ENCODE data around the gene PQBP1.

The PQBP1 gene

DNA sequence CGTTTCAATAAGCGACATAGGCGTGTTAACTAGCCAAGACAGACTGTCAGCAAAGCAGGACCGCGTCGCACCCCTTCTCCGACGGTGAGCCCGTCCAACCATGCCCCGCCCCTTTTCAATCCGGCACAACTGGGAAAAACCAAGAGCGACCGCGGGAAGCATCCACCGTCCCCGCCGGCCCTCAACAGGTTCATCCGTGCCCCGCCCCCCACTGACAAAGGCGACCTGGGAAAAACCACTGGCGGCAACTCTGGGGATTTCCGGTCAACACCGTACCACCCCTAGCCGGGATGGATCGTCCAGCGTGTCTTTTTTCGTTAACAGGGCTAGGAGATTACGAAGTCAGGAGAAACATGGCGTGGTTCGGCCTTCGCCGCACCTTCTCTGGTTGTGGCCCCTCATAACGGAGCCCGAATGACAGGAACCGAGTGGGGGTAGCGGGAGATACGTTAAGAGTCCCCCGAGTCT is 539 bp upstream of the PQBP1 start:
- no peak for TF ChIP-seq CTCF (IDR thresholded peaks at IDR 0.05; ENCODE audit: low read depth, low read length)
- Histone ChIP-seq H3K9me3 (ENCODE audit: severe bottlenecking) (no peaks in the 10 kb centered on the region), H3K4me3 (ENCODE audit: low read depth, low read length) (peak overlapping the region; percentile 82), H3K27ac (peak overlapping the region; percentile 93), H3K36me3 (peaks cover 24% of the 10 kb centered on the region), H3K27me3 (ENCODE audit: insufficient read depth, low read depth, severe bottlenecking) (peaks cover 8% of the 10 kb centered on the region)
- DNase-seq = peak; percentile 87

- H3K27ac ChIP-seq = peak overlapping the region; percentile 93
- peaks cover 23% of the 10 kb centered on the region for H3K36me3 ChIP-seq
- no peaks in the 10 kb centered on the region for H3K9me3 ChIP-seq (ENCODE audit: severe bottlenecking)
- no peak for TF ChIP-seq CTCF (IDR thresholded peaks at IDR 0.05; ENCODE audit: low read depth, low read length)
- peak; percentile 83 for DNase-seq
- H3K4me3 ChIP-seq (ENCODE audit: low read depth, low read length) = peak overlapping the region; percentile 82; the same call in 1 of the 2 replicates
- peaks cover 8% of the 10 kb centered on the region for H3K27me3 ChIP-seq (ENCODE audit: insufficient read depth, low read depth, severe bottlenecking)
These were observed 1.3 kb downstream of the PQBP1 start for GRCh38 chrX:48899078-48899410.

GRCh38 chrX:48901069-48901468 is 3.3 kb downstream of the PQBP1 start:
- no peaks in the 10 kb centered on the region for H3K9me3 ChIP-seq (ENCODE audit: severe bottlenecking)
- H3K36me3 ChIP-seq = peaks cover 19% of the 10 kb centered on the region
- H3K27ac ChIP-seq = no peak overlapping the region
- no peak for TF ChIP-seq CTCF (IDR thresholded peaks at IDR 0.05; ENCODE audit: low read depth, low read length)
- no peak for DNase-seq
- H3K4me3 ChIP-seq (ENCODE audit: low read depth, low read length) = no peak overlapping the region
- peaks cover 8% of the 10 kb centered on the region for H3K27me3 ChIP-seq (ENCODE audit: insufficient read depth, low read depth, severe bottlenecking)

DNA sequence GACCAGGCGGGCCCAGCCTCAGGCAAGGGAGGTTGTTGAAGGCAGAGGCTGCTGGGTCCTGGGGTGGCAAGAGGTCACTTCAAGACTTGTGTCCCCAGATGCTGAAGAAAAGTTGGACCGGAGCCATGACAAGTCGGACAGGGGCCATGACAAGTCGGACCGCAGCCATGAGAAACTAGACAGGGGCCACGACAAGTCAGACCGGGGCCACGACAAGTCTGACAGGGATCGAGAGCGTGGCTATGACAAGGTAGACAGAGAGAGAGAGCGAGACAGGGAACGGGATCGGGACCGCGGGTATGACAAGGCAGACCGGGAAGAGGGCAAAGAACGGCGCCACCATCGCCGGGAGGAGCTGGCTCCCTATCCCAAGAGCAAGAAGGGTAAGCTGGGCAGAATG is 4.4 kb downstream of the PQBP1 start:
- H3K9me3 ChIP-seq (ENCODE audit: severe bottlenecking) = no peaks in the 10 kb centered on the region
- peaks cover 8% of the 10 kb centered on the region for H3K27me3 ChIP-seq (ENCODE audit: insufficient read depth, low read depth, severe bottlenecking)
- TF ChIP-seq CTCF (IDR thresholded peaks at IDR 0.05; ENCODE audit: low read depth, low read length) = no peak
- no peak overlapping the region for H3K4me3 ChIP-seq (ENCODE audit: low read depth, low read length)
- no peak for DNase-seq
- peaks cover 19% of the 10 kb centered on the region for H3K36me3 ChIP-seq
- no peak overlapping the region for H3K27ac ChIP-seq

DNA sequence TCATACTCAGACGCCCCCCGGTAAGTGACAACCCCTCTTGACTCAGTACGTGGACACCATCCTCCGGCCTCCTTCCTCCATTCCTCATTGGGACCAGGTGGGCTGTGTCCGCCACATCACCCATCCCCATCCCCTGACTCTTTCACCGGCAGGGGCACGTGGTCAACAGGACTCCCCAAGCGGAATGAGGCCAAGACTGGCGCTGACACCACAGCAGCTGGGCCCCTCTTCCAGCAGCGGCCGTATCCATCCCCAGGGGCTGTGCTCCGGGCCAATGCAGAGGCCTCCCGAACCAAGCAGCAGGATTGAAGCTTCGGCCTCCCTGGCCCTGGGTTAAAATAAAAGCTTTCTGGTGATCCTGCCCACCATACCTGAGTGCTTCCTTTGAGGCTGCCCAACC is 5.0 kb downstream of the PQBP1 start:
- peaks cover 19% of the 10 kb centered on the region for H3K36me3 ChIP-seq

More for the DNA sequence above, 5.0 kb downstream of the PQBP1 start:
- Histone ChIP-seq H3K4me3 (ENCODE audit: low read depth, low read length) (no peak overlapping the region), H3K27ac (no peak overlapping the region), H3K27me3 (ENCODE audit: insufficient read depth, low read depth, severe bottlenecking) (peaks cover 8% of the 10 kb centered on the region), H3K9me3 (ENCODE audit: severe bottlenecking) (no peaks in the 10 kb centered on the region)
- TF ChIP-seq CTCF (IDR thresholded peaks at IDR 0.05; ENCODE audit: low read depth, low read length) = no peak
- DNase-seq = no peak
